DMS79 treated with DMSO at 0.1 percent for 48 hours (cell line): ENCODE results near the gene TMPO.
"Not testable (repeated sequence)": the region's sequence is repeated elsewhere in the genome, so short reads cannot be mapped to it uniquely, and the experiment has no call there.

ENCODE experiments used
- DNase-seq: peaks from one replicate; lab custom pipeline; 2025; lab: John Stamatoyannopoulos, UW

Gene TMPO, protein sequence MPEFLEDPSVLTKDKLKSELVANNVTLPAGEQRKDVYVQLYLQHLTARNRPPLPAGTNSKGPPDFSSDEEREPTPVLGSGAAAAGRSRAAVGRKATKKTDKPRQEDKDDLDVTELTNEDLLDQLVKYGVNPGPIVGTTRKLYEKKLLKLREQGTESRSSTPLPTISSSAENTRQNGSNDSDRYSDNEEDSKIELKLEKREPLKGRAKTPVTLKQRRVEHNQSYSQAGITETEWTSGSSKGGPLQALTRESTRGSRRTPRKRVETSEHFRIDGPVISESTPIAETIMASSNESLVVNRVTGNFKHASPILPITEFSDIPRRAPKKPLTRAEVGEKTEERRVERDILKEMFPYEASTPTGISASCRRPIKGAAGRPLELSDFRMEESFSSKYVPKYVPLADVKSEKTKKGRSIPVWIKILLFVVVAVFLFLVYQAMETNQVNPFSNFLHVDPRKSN

DNA sequence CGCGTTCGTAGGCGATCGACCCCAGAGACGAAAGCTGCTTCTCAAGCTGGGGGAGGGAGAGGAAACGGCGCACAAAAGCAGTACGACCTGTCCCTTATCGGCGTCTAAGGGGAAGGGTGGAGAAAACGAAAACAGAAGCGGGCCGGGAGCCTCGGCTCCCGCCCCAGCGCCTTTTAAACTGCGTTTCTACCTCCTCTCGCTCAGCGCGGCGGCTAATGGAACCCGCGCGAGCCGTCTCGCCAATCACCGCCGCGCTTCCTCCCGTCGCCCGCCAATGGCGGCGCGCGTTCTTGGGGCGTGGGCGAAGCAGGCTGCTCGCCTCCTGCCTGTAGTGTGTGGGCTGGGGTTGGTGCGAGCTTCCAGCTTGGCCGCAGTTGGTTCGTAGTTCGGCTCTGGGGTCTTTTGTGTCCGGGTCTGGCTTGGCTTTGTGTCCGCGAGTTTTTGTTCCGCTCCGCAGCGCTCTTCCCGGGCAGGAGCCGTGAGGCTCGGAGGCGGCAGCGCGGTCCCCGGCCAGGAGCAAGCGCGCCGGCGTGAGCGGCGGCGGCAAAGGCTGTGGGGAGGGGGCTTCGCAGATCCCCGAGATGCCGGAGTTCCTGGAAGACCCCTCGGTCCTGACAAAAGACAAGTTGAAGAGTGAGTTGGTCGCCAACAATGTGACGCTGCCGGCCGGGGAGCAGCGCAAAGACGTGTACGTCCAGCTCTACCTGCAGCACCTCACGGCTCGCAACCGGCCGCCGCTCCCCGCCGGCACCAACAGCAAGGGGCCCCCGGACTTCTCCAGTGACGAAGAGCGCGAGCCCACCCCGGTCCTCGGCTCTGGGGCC lies at the start of gene TMPO:
Gene TMPO (plus strand): TSS at position 304 of the 824 bp plus-strand sequence. CDS start 278 bp downstream, at position 582.
- DNase-seq: peak; percentile 92

DNA sequence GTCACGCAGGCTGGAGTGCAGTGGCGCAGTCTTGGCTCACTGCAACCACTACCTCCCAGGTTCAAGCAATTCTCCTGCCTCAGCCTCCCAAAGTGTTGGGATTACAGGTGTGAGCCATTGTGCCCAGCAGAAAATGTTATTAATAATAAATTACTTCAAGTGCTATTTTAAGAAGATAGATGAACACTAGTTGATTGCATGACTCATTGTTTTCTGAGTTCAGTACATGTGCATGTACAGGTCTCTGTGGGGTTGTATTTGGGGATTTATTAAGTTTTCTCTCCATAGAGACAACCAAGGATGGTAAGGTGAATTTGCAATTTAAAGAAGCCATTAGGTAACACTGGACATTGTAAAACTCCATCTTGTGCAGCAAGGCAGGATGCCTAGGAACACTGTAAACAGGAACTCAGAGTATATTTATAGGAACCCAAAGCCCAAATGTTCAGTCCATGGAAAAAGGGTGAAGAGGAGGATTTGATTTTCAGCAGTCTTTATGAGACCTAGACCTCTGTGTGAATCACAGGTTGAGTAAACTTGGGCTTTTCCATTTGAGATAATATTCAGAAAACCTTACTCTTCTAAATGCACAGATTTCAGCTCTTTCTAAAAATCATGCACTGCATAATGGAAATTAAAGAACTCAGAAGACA lies 49.3 kb upstream of the TMPO start:
- no peak for DNase-seq

DNA sequence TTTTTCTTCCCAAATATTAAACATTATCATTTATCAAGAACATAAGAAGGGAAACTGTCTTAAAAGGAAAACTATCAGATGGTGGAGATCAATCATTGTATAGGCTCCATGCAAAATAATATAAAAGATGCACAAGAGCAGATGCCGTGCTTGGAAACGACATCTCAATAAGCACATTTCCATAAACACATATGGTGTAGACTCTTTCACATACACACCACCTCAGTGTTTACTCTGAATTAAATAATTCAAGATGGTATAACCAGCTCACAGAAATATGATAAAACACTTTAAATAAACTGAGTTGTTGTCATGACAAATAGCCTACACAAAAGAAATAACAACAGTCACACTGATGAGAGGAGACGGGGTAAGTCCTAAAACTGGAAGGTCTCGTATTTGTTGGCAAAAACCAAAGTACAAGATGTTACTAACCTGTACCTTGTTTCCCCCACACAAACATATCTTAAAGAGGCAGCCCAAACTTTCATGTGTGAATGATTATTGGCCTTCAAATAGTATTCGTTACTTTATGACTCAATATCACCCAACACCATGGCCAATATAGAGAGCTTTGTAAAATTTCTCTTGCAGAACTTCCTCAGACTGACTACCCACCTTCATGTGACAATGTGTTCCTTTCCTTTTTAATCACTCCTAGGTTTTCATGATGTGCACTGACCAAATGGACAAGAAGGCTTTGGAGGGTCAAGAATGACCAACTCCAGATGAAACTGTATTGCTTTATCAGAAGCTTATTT lies 48.6 kb upstream of the TMPO start:
- DNase-seq: no peak

DNA sequence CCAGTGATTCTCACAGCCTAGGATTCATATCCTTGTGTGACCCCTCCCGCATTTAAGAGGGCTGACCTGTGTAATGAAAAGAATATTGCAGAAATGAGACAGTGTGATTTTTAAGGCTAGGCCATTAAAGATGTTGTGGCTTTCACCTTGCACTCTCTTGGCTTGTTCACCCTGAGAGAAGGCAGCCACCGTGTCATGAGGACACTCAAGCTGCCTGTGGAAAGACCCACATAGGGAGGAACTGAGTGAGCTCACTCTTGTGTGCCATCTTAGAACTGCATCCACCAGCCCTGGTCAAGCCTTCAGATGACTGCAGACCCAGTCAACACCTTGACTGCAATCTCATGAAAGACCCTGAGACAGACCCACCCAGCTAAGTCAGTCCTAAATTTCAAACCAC lies 46.3 kb upstream of the TMPO start:
- peak; percentile 18 for DNase-seq

GRCh38 chr12:98470469-98471082 lies 44.8 kb upstream of the TMPO start:
- DNase-seq: no peak

- no peak for DNase-seq
These were observed 44.3 kb upstream of the TMPO start for GRCh38 chr12:98471085-98471484.

DNA sequence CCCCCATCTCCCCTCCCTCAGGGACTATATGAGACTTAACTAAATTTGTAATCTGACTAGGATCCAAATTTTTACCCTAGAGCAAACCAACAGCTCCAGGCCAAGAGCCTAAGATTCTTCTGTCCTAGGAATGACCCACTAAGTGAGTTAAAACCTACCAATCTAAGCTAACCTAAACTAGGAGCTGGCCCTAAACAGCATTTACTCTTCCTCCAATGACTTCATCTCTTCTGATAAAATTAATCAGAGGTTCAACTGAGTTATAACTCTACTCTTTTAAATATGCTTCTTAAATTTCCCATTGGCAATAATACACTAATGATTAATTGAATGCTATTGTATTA lies 39.9 kb upstream of the TMPO start:
- DNase-seq: no peak

DNA sequence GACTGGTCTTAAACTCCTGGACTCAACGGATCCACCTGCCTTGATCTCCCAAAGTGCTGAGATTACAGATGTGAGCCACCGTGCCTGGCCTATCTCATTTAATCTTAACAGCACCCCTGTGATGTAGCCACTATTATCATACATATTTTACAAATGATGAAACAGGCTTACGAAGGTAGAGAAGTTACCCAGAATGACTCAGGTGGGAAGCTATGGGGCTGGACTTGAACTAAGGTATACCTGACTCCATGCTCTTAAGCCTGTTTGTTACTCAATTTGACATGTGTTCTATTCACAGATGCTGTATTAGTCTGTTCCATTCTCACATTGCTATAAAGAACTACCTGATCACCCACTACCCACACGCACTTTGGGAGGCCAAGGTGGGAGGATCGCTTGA lies 36.8 kb upstream of the TMPO start:
- no peak for DNase-seq

GRCh38 chr12:98483621-98484503 lies 31.5 kb upstream of the TMPO start:
- DNase-seq: no peak

DNA sequence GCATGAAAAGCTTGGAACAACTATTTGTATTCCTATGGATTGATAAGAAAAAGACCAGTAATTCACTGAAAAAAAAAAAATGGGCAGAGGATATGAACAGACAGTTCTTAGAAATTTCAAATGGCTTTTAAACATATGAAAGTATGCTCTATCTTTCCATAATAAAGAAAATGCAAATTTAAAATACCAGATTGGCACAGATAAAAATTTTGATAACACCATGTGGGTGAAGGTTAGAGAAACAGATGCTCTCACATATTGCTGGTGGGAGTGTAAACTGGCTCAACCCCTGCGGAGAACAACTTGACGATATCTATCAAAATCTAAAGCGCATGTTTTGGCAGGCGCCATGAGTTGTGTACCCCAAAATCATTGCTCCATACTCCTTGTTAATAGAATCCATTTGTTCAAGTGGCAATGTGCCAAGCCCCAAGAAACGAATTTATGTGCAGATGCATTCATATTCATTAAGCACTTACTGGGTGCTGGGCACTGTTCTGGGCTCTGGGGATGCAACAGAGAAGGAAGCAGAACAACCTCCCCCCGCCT lies 29.5 kb upstream of the TMPO start:
- no peak for DNase-seq

- DNase-seq: not testable (repeated sequence)
These were observed 27.0 kb upstream of the TMPO start for GRCh38 chr12:98488416-98488815.

DNA sequence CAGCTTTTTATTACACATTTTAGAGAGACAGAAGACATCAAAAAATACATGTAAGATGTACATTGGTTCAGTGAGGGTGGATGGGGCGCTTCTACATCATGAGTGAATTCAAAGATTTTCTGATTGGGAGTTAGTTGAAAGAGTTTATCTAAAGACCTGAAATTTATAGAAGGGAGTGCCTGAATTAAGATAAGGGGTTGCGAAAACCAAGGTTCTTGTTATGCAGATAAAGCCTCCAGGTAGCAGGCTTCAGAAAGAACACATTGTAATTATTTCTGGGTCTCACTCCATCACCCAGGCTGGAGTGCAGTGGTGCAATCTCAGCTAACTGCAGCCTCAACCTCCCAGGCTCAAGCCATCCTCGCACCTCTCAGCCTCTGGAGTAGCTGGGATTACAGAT lies 26.2 kb upstream of the TMPO start:
- no peak for DNase-seq

- DNase-seq: peak; percentile 61
These were observed 24.6 kb upstream of the TMPO start for GRCh38 chr12:98490501-98491453.

DNA sequence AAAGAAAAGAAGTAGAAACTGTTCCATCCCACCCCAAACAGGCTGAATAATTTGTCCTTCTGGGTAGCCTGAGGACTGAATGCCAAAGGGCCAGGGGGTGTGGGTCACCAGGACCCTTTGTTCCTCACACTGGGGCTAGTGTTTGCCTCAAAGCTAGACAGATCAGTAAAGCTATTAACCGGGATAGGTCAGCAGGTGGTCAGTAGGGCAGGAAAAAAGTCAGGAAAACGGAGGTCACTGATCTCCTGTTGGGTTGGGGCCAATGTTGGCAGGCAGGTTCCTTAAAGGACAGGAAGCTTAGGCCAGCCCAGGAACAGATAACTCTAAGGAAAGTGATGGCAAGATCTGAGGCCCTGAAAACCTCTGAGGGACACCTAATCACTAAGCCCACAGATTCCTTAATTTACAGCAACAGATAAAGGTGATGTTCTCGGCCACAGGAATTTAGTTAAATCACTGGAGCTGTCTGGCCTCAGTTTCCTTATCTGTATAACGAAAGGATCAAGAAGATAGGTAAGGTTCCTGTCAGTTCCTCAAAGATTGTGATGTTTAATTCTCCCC lies 22.7 kb upstream of the TMPO start:
- no peak for DNase-seq

- DNase-seq: not testable (repeated sequence)
These were observed 14.1 kb upstream of the TMPO start for GRCh38 chr12:98501266-98501629.

- DNase-seq: peak; percentile 96
These were observed 12.1 kb upstream of the TMPO start for GRCh38 chr12:98503342-98503591.

DNA sequence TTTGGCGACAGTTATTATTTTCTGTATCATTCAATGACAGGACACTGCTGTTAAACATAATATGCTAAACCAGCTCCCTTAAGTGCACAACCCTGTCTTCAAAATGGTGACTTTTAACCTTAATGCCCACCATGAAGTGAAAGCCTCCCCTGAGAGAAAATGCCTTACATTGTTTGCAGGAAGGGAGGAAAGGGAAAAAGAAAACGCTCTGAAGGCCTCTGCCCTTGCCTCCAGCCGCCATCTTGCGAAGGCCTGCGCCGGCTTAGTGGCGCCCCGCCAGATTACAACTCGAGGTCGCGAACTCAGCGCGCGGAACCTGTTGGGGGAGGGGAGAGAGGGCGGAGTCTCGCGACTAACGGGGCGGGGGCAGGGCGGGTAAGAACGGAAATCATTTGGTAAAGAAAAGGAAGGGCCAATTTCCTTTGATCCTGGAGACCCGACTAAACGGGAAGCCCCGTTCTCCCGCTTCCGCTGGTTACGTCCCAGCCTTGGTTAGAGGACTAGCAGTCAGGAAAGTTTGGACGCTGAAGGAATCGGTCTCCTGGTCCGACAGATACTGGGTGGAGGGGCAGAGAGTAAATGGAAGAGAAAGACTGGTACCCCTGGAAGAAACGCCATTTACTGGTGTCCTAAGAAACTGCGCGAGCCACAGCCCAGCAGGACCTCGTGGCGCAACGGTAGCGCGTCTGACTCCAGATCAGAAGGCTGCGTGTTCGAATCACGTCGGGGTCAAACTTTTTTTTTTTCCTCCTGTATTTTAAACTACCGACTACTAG lies 11.6 kb upstream of the TMPO start:
- peak; percentile 96 for DNase-seq

GRCh38 chr12:98504368-98504617 lies 11.1 kb upstream of the TMPO start:
- DNase-seq: no peak

GRCh38 chr12:98509063-98509462 lies 6.3 kb upstream of the TMPO start:
- DNase-seq: no peak
